IPS-11a (cell line): ENCODE measurements around the gene MECR.
"Not testable (repeated sequence)": the region's sequence is repeated elsewhere in the genome, so short reads cannot be mapped to it uniquely, and the experiment has no call there.

Experiments
- H3K4me3 ChIP-seq: one replicate; pipeline ENCODE4 v1.5.1; 2013; ENCODE audit warnings: low read depth, low read length, control low read depth

MECR gene

DNA sequence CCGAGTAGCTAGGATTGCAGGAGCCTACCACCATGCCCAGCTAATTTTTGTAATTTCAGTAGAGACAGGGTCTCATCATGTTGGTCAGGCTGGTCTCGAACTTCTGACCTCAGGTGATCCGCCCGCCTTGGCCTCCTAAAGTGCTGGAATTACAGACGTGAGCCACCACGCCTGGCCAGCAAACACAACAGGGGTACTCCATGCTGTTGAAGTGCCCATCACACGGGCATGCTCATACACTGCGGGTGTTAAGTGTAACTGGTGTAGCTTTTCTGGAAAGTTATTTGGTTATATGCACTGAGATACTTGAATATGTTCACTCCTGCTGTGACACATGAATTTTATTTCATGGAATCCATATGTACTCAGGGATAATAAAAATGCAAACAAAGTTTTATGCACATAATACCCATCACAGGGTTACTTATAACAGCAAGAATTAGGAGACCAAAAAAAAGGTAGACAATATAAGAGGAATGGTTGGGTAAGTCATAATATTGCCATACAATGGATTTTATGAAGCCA, 58.3 kb downstream of the MECR start:
- H3K4me3 ChIP-seq, result no peak overlapping the region

DNA sequence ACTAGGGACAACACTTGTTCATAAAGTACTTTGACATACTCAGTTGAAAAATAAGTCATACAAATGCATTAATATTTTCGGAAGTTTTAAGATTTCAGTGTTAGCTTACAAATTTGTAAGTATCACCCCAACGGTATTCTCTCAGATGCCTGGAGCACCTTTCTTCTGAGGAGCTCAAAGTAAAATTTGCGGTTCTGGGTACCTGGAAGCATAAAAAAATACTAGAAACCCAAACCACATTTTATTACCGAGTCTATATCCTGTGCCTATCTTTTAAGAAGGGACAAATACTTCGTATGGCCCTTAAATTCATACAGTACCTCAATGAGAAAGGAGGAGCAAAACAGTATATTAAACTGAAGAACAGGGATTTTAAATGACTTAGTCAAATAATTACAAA, 59.2 kb downstream of the MECR start:
- no peak overlapping the region for H3K4me3 ChIP-seq

DNA sequence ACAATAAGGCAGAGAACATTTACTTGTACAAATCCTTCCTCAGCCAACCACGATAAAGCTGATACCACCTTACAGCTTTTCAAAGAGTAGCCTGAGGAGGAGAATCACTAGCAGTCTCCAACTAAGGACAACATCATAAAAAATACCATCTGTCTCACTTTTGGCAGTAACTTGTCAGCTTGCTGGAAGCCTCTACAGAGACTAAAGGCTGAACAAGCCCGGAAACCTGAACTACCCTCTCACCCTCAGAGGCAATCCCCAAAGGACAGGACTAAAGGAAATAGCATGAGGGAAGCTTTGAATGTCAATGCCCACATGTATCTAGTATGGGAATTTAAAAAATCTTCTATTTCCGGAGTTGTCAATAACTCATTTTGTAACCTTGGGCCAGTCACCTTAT, 59.6 kb downstream of the MECR start:
- no peak overlapping the region for H3K4me3 ChIP-seq

DNA sequence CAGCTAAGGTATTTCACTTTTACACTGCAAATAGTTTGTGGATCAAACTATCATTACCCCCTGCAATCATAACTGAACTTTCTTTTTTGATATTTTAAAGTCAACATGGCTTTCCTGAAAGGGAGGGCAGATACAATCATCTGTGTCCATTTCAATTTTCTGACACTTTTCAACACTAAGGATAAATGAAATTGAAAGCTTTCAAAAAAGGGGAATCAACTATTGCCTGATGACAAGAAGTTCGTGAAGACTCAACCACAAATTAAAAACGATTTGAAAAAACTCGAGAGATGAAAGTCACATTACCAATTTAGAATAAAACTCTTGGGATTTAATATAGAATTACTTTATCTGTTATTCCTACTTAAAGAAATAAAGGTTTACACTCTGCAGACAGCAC, 60.8 kb downstream of the MECR start:
- H3K4me3 ChIP-seq, result no peak overlapping the region

DNA sequence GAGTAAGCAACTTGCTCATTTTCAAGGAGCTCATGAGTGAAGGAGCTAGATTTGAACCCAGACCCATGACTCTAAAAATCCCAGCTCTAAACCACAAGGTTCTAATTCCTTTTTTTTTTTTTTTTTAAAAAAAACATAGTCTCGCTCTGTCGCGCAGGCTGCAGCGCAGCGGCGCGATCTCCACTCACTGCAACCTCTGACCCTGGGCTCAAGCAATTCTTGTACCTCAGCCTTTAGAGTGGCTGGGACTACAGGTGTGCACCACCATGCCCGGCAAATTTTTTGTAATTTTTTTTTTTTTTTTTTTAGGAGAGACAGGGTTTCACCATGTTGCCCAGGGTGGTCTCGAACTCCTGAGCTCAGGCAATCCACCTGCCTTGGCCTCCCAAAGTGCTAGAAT, 62.8 kb downstream of the MECR start:
- no peak overlapping the region for H3K4me3 ChIP-seq

DNA sequence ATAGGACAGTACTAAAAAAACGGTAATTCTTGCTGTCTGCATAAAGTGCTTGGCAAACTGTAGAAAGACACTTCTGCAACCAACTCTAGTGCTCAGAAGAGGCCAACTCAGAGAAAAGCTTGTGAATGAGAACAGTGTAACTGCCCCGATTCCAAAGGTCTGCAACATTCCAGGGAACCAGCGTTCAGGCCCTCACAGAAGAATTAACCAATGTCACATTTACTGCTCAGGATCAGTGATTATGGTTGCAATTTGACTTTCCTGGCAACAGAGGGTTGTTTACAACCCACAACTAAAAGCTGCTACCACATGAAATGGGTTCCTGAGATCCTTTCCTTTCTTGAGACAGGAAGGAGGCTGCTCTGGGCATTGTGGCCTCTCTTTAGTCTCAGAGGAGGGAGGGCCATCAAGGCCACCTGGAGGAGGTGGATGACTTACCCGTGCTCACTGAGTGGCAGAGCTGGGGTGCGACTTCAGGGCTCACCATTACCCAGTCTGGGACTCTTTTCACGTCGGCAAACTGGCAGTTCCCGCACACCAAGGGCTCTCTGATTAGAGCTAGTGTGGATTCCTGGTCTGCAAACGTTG, 64.3 kb downstream of the MECR start:
- no peak overlapping the region for H3K4me3 ChIP-seq

DNA sequence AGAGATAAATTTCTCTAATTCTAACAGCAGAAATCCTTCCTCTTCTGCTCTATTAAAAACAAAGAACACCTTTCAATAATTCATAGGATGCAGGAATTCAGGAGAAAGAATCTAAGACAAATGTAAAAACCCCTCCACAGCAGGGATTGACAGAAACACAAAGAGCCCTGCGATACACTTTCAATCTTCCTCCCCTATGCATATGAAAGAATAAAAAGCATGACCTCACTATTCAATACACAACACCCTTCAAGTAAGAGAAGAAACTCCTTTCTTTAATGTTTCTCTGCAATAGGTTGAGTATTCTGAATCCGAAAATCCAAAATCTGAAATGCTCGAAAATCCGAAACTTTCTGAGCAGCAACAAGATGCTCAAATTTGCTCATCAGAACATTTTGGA, 66.1 kb downstream of the MECR start:
- no peak overlapping the region for H3K4me3 ChIP-seq

DNA sequence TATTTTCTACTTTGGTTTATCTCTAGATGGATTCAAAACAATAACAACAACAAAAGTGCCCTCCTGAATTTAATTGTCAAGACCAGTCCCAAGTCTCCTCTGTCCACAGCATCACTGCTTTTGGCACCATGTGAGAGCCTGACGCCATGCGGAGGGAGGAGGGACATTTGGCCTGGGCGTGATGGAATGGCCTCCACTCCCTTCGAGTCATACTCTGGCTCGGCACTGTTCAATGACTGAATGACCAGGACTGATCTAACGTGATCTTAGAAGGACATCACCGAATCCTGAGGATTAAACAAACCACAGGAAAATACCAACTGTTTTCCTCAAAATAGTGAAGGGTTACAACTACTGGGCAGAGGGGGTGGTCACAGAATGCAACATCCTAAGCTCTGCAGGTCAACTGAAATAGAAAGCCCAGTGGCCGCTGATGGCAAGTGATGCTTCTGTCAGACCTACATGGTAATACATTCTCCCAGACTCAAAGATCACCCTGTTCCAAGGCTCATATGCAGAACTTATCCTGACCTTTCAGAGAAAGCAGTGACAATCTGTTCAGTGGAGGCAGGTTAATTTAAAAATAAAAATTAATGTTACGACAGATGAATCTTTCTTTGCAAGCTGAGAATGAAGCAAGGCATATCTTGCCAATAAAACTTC, 68.1 kb downstream of the MECR start:
- no peak overlapping the region for H3K4me3 ChIP-seq

DNA sequence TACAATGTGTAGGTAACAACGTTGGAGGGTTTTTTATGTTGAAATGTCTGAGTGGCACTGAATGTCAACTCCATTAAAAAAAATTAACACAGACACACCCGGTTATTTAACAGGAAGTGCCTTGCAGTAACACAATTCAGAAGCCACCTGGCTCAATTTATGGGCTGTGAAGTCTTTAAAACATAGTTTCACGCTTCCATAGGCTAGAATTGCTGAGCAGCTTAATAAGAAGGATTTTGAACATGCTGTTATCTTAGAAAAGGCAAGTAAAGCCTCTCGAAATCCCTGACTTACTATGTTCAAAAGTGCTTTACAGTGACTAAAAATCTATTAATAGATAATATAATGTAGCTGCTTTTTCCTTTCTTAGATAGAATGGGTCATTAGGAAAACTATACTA, 68.7 kb downstream of the MECR start:
- H3K4me3 ChIP-seq, result no peak overlapping the region

DNA sequence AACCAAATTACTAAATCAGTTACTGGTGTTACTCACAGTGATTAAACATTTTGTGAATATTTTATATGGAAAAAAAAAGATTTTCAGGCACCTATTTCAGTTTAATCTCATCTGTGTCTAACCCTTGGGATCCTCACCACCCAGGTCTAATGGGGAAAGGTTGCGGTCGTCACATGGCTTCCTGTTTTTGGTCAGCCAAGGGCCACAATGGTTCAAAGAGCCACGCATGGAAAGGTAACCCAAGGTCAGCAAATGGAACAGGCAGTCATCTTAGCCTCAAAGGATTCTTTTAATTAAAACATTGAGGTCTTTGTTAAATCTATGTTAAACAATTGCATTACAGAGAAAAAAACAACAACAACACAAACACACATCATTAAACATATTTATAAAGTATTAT, 71.0 kb downstream of the MECR start:
- no peak overlapping the region for H3K4me3 ChIP-seq

DNA sequence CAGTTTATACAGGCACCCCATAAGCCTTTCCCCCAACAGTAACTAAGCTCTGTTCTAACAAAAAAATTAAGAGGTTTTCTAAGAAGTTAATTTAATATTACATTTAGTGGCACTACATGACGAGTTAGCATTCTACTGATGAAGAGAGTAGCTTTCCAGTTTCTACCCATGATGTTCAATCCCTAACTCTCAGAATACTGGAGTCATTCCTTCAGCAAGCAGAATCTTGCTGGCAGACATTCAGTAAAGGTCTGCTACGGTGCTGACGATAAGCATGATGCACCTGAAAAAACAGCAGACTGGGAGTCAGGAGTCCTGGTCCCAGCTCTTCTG, 73.5 kb downstream of the MECR start:
- H3K4me3 ChIP-seq, result no peak overlapping the region

DNA sequence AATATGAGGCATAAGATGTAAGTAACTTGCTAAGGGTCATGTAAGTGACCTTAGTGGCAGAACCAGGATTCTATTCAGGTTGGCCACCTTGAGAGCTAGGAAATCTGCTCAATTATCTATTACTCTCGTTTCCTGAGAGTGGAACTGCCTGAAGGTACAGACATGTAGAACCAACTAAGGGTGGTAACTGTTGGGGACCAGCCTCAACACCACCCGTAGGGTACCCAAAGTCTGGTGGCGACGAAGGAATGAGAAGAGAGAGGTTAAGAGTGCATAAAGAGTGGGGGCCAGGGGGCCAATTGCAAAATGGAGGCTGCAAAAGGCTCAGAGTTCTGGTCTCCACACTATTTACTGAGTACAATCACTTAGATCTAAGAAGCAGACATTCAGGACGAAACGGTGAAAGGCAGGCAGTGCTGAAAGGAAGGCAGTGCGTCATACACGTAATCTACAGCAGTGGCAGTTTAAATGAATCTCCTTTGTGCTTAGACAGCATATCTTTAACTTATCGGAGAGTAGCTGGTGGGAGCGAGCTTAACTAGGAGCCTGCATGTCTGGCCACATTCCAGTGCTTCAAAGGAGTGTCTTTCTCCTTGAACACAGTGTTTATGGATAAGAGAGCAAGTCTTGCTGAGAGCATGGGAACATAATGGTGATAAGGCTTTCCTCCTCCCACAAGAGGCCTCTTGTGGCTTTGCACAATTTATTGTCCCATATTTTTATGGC, 74.0 kb downstream of the MECR start:
- no peak overlapping the region for H3K4me3 ChIP-seq

DNA sequence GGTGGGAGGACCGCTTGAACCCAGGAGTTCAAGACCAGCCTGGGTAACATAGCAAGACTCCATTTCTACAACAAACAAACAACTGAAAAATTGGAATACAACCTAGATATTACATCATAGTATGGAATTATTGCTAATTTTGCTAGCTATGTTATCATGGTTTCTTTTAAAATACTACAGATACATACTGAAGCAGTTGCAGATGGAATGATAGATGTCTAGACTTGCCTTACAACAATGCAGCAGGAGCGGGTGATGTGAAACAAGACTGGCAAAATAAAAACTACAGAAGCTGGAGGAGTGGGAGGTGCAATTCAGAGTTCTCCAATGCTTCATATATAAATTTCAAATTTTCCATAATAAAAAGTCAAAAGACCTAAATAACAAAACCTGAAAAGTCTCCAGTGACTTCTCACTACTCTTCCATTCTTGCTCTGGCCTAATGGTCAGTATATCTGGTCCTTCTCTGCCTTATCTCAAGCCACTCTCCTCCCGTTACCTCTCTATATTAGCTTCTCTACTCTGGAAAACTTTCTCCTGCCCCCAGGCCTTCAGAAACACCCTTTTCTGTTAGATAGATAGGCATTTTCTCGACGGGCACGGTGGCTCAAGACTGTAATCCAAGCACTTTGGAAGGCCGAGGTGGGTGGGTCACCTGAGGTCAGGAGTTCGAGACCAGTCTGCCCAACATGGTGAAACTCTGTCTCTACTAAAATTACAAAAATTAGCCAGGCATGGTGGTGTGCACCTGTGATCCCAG, 78.5 kb downstream of the MECR start:
- no peak overlapping the region for H3K4me3 ChIP-seq

DNA sequence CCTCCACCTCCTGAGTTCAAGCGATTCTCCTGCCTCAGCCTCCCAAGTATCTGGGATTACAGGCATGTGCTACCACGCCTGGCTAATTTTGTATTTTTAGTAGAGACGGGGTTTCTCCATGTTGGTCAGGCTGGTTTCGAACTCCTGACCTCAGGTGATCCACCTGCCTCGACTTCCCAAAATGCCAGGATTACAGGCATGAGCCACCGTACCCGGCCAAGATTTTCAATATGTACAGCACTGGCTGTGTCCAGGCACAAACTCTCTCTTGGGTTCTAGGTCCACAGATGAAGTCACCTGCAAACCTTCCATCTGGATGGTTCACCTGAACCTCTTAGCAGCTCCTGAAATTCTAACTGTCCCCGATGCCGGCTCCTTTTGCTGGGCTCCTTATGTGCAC, 80.4 kb downstream of the MECR start:
- H3K4me3 ChIP-seq, result not testable (repeated sequence)

DNA sequence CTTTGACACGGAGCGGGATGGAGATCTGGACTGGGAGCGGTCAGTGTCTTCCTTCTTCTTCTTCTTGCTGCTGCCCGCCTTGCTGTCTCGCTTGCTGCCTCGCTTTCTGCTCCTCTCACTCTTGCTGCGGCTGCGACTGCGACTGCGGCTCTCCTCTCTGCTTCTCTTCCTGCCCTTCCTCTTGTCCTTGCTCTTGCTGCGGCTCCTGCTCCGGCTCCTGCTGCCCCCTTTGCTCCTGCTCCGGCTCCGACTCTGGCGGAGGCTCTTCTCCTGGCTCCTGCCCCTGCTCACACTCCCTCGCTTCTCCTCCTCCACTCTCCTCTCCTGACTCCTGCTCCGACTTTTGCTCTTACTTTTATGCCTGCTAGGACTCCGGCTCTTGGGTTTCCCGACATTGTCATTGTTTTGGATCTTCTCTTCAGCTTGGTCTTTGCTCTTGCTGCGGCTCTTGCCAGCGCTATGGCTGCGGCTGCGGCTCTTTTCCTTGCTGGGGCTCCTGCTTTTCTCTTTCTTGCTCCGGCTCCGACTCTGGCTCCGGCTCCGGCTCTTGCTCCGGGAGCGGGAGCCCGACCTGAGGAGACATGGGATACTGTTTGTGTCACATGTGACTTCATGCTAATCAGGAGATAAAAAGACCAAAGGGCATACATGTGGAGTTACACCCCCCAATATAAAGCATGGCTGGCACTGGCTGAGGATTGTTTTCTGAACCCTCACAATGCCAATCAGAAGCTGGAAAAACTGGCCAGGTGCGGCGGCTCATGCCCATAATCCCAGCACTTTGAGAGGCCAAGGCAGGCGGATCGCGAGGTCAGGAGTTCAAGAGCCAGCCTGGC, 81.9 kb downstream of the MECR start:
- no peak overlapping the region for H3K4me3 ChIP-seq

DNA sequence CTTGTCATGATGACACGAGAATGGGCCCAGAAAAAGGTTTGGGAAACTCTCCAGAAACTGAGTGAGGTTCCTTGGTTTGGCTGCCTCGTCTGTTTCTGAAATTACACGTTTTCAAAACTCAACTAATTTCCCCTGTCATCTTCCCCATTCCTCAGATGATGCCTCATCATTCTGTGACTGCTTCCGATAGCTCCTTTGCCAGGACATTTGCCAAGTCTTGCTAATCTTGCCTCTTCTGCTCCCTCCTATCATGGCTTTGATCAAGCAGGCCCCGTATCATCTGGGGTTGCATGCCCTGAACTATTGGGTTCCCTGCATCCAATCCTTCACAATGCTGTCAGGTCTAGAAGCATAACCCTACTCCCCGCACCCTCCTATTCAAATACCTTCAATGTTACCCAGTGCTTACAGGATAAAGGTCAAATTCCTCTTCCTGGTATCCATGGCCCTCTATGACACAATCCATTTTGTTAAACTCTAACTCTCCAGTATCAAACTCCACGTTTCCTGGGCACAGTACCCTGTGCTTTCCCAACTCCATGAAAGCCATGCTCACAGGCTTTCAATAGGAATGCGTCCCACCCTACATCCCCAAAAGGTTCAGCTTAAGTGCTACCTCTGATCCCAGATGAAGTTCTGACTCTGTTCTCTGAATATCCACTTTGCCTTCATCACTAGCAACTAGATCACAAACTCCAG, 84.8 kb downstream of the MECR start:
- no peak overlapping the region for H3K4me3 ChIP-seq

DNA sequence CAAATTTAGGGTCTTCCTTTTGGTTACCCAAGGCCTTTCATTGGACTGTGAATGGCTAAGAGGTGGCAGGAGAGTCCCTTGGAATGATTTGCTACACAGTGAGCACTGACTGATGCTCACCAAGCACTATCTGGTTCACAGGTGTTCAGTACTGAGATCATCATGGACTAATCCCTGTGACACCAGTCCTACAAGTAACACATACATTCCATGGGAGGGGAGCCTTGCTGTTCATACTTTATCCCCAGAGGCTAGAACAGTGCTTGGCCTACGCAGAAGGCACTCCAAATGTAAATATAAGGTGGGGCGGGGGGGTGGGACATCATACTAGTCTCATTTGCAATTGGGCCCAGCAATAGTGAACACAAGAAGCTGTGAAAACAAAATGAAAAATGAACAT, 86.6 kb downstream of the MECR start:
- H3K4me3 ChIP-seq, result no peak overlapping the region

DNA sequence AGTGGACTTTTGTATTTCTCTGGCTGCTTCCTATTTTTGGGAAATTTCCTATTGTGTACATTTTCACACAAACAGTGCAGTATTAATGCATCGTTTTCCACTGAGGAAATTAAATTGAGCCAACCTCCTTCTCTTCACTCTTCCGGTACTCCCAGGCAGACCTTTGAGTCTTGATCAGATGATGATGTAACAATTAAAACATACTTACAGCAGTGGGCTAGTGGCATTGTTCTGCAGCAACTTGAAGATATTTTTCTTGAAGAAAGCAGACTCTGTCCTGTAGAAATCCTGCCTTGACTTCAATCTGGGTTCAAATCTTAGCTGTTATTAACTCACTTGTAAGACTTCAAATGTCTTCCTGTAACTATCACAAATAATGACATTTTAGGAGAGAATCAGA, 88.0 kb downstream of the MECR start:
- no peak overlapping the region for H3K4me3 ChIP-seq
